Keratinocyte (primary cell): ENCODE results near the gene GJD3.

Source experiments
- CTCF ChIP-seq, 3 experiments: IDR thresholded peaks in 1 of 3; conservative IDR thresholded peaks in 1 of 3; optimal IDR thresholded peaks in 1 of 3; 2 replicates in 2 of 3; 3 replicates in 1 of 3; pipeline versions ENCODE3 to v1.5.1; 2011; ENCODE audit warnings: low read length in 3 of 3, mild to moderate bottlenecking in 3 of 3, moderate library complexity in 2 of 3, control low read depth in 1 of 3, inconsistent platforms in 1 of 3; ENCODE audit not compliant: insufficient read depth in 2 of 3; ENCODE audit errors: extremely low read depth in 1 of 3
- EZH2 ChIP-seq: IDR thresholded peaks from one replicate; pipeline ENCODE4 v1.6.1; 2012; ENCODE audit warnings: inconsistent platforms, mild to moderate bottlenecking, low read length, moderate library complexity

- TF ChIP-seq CTCF (optimal IDR thresholded peaks at IDR 0.05 in 1 of 3, IDR thresholded peaks at IDR 0.05 in 1 of 3, conservative IDR thresholded peaks at IDR 0.05 in 1 of 3; ENCODE audit: extremely low read depth in 1 of 3, insufficient read depth in 2 of 3, low read length in 3 of 3) (no peak), EZH2 (no peak)
Observed at GRCh38 chr17:40364121-40364861, at the start of gene GJD3.
